HG03575 (cell line): ENCODE results near the gene TLK2.

Source experiments
- ATAC-seq: cut with Tn5 transposase; IDR thresholded peaks from one replicate; pipeline ENCODE4 v1.9.1; 2021; ENCODE audit not compliant: unreplicated experiment, insufficient number of reproducible peaks, low FRiP score; ENCODE audit errors: extremely low read depth

Gene TLK2

DNA sequence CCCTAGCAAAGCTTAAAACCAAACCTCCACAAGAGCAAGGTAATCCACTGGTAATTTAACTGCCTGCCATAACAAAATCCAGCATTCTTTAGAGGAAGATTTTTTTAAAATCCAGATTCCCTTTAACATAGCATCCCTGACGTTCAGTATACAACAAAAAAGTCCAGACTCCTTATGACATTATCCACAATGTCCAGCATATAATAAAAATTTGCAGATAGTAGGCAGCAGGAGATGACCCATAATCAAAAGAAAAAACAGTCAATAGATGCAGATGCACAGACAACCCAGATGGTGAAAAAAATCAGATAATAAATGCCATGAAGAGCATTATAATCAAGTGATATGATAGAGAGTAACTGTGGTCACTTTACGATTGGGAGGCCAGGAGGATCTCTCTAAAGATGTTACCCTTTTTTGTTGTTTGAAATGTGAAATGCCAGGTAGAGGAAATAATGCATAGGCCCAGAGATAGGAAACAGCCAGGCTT lies 182.0 kb downstream of the TLK2 start:
- ATAC-seq, result no peak

DNA sequence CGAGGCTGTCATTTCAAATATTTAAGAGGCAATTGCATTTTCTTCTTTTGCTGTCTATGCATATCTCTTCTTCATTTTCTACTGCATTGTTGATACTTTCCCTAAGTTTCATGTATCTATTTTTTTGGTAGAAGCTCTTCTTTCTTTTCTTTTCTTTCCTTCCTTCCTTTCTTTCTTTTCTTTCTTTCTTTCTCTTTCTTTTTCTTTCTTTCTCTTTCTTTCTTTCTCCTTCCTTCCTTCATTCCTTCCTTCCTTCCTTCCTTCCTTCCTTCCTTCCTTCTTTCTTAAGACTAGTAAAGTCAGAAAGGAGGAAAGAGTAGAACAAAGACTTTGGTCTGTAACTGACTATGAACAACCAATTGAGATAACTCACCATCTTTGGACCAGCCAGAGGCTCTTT lies 182.7 kb downstream of the TLK2 start:
- ATAC-seq, result no peak

DNA sequence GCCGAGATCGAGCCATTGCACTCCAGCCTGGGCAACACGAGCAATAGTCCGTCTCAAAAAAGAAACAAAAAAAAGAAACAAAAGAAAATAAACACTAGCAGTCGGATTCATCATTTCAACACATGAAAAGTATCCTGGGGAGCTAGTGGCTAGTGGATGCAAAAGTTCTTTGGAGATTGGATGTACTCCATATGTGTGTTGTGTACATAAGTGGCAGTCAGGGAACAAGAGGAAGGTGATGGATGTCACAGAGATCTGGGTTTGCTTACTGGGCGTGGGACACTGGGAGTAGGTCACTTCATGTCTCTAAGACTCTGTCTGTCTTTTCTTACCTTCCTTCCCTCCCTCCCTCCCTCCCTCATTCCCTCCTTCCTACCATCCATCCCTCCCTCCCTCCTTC lies 184.2 kb downstream of the TLK2 start:
- ATAC-seq, result no peak
